ENCODE measurements around the gene SPINK1. TPM values are rescaled to one million over a fixed set of nuclear protein-coding genes. Genes with fewer than 3 reads are reported as not detected.

SPINK1 gene
- total and polyA plus RNA-seq, 9 of the 15 experiments (the other 6 are each of a cell fraction or from before 2014, with no cell fraction given), result 0.45 to 2.2 (median 0.65) TPM; not detected in 1

DNA sequence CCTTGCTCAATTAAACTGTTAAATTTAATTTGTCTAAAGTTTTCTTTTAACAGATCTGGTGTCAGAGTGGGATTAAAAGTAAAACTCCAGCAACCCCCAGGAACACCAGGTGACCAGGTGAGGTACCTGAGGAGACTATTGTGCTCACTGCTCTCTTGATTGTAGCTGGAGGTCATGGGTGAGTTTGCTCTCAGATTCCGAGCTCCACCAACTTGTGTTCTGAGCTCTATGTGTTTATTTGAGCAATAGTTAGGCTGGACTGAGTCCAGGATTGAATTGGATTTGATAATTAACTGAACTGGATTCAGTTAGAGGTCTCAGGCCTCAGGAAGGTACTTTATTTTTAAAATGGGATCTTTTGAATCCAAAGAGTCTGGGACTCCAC lies 29.2 kb upstream of the SPINK1 start:
- WGBS (ENCODE audit: insufficient coverage, low coverage, missing lambda C conversion rate), result 0% methylated on average over 1 of the region's 1 CpG
- FAIRE-seq, result no peak
- TF ChIP-seq GABPA (tag; conservative IDR thresholded peaks at IDR 0.05; ENCODE audit: low read depth) (no peak), E4F1 (CRISPR knock-in tag; IDR thresholded peaks at IDR 0.05; ENCODE audit: borderline replicate concordance) (no peak), HEY1 (CRISPR knock-in tag; IDR thresholded peaks at IDR 0.05; ENCODE audit: borderline replicate concordance) (no peak), ZBTB17 (CRISPR knock-in tag; IDR thresholded peaks at IDR 0.05) (no peak), FOXP4 (CRISPR knock-in tag; IDR thresholded peaks at IDR 0.05; ENCODE audit: borderline replicate concordance) (no peak), NCOA6 (IDR thresholded peaks at IDR 0.05) (no peak), MTA1 (IDR thresholded peaks at IDR 0.05; ENCODE audit: borderline replicate concordance) (no peak), ARID2 (IDR thresholded peaks at IDR 0.05) (no peak), ZNF253 (CRISPR knock-in tag; conservative IDR thresholded peaks at IDR 0.05) (no peak), ZBED1 (IDR thresholded peaks at IDR 0.05) (no peak), BRF1 (IDR thresholded peaks at IDR 0.05; ENCODE audit: borderline replicate concordance, extremely low read depth, insufficient read length) (no peak), SNAPC5 (CRISPR knock-in tag; IDR thresholded peaks at IDR 0.05) (no peak), GABPB1 (CRISPR knock-in tag; IDR thresholded peaks at IDR 0.05) (no peak), ZNF197 (CRISPR knock-in tag; IDR thresholded peaks at IDR 0.05; ENCODE audit: low read depth) (no peak), PRPF4 (IDR thresholded peaks at IDR 0.05; ENCODE audit: insufficient read depth, low read depth, low read length, poor library complexity, severe bottlenecking) (no peak)
- TF ChIP-seq, protein P1, sequence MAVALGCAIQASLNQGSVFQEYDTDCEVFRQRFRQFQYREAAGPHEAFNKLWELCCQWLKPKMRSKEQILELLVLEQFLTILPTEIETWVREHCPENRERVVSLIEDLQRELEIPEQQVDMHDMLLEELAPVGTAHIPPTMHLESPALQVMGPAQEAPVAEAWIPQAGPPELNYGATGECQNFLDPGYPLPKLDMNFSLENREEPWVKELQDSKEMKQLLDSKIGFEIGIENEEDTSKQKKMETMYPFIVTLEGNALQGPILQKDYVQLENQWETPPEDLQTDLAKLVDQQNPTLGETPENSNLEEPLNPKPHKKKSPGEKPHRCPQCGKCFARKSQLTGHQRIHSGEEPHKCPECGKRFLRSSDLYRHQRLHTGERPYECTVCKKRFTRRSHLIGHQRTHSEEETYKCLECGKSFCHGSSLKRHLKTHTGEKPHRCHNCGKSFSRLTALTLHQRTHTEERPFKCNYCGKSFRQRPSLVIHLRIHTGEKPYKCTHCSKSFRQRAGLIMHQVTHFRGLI (CRISPR knock-in tag; IDR thresholded peaks at IDR 0.05), result no peak
- TF ChIP-seq, protein P2, sequence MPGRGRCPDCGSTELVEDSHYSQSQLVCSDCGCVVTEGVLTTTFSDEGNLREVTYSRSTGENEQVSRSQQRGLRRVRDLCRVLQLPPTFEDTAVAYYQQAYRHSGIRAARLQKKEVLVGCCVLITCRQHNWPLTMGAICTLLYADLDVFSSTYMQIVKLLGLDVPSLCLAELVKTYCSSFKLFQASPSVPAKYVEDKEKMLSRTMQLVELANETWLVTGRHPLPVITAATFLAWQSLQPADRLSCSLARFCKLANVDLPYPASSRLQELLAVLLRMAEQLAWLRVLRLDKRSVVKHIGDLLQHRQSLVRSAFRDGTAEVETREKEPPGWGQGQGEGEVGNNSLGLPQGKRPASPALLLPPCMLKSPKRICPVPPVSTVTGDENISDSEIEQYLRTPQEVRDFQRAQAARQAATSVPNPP (IDR thresholded peaks at IDR 0.05; ENCODE audit: borderline replicate concordance, insufficient read depth, insufficient read length), result no peak

More for the DNA sequence above, 29.2 kb upstream of the SPINK1 start:
- Histone ChIP-seq H3K4me3 (no peak overlapping the region), H3K79me2 (ENCODE audit: control insufficient read depth, insufficient read depth, low read length) (no peaks in the 10 kb centered on the region), H3K27ac (ENCODE audit: extremely low read depth, low read depth, low read length) (no peak overlapping the region), H3K4me1 (replicated peaks in 1 of 2; ENCODE audit: control insufficient read depth in 2 of 2, insufficient read depth in 2 of 2, low read length in 2 of 2) (no peaks in the 10 kb centered on the region), H3K9me3 (replicated peaks; ENCODE audit: control insufficient read depth, insufficient read depth, low read depth, low read length) (no peaks in the 10 kb centered on the region), H3K36me3 (ENCODE audit: control insufficient read depth, insufficient read depth, low read length) (no peaks in the 10 kb centered on the region), H3K9me1 (ENCODE audit: control insufficient read depth, insufficient read depth, low read length) (no peaks in the 10 kb centered on the region), H2AFZ (ENCODE audit: low read depth, low read length) (no peak overlapping the region), H3K4me2 (ENCODE audit: insufficient read depth, low read length) (no peak overlapping the region), H4K20me1 (replicated peaks; ENCODE audit: control insufficient read depth, insufficient read depth, low read length) (no peaks in the 10 kb centered on the region), H3K27me3 (ENCODE audit: control insufficient read depth in 2 of 2, insufficient read depth in 2 of 2, low read length in 2 of 2) (no peaks in the 10 kb centered on the region), H3K9ac (ENCODE audit: insufficient read depth in 1 of 2, low read depth in 2 of 2, low read length in 2 of 2) (no peak overlapping the region)
- in situ Hi-C loops (cut with MboI), result no loop called here
- ChIA-PET POLR2A (no interaction called here), CTCF (ENCODE audit: low intra/inter-chr PET ratio) (no interaction called here)
- DNase-seq (ENCODE audit: extremely low read depth in 1 of 4, low spot score in 3 of 4) (no peak), ATAC-seq (no peak)
- intact Hi-C loops (cut with micrococcal nuclease), result no loop called here
- no TSS peak for BruUV-seq (replicated peaks)

Data from K562 (cell line).